Measurements from ENCODE around the gene DMRTC2.

Gene DMRTC2

DNA sequence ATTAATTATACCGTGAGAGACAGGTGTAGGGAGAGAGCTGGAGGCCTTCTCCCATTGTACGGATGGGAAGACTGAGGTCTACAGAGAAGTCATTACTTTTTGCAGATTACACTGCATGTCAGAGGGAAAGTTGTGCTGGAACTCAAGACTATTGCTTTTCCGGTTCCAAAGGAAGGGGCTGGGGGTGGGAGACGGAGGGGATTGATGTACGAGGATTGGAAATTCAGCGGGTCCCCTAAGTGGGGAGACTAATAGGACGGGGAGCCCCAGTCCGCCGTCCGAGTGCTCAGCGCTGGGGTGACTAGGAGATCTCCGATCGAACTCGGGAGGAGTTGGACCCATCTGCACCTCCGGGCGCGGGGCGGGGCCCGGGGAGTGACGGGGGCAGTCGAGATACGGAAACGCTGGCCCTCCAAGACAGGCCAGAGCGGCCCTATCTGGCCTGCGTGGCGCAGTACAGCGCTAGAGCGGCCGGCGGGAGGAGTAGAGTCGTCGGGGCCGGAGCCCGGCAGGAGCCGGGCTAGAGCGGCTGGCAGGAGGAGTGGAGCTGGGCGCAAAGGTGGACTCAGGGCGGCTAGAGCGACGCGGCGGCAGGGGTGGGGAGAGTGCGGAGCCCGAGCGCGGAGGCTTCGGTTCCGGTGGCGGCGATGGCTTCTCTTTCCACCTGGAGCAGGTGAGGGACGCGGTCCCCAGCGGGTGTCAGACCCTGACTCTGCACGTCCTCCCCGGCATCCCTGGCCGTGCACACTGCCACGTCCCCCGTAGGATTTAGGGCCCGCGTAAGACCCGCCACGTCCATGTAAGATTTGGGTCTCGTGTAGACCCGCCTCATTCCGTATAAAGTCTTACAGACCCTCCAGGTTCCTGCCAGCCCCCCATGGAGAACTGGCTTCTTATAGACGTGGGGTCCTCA, 39.2 kb downstream of the DMRTC2 start (continued):
- TF ChIP-seq ZNF621 (tag by site-specific recombination; IDR thresholded peaks at IDR 0.05): no peak
- TF ChIP-seq ZEB2 (tag by site-specific recombination; IDR thresholded peaks at IDR 0.05): peak; percentile 99
- peak; percentile 95 for TF ChIP-seq ZNF660 (tag by site-specific recombination; IDR thresholded peaks at IDR 0.05)
- TF ChIP-seq, protein P1, sequence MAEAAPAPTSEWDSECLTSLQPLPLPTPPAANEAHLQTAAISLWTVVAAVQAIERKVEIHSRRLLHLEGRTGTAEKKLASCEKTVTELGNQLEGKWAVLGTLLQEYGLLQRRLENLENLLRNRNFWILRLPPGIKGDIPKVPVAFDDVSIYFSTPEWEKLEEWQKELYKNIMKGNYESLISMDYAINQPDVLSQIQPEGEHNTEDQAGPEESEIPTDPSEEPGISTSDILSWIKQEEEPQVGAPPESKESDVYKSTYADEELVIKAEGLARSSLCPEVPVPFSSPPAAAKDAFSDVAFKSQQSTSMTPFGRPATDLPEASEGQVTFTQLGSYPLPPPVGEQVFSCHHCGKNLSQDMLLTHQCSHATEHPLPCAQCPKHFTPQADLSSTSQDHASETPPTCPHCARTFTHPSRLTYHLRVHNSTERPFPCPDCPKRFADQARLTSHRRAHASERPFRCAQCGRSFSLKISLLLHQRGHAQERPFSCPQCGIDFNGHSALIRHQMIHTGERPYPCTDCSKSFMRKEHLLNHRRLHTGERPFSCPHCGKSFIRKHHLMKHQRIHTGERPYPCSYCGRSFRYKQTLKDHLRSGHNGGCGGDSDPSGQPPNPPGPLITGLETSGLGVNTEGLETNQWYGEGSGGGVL (tag by site-specific recombination; IDR thresholded peaks at IDR 0.05): peak; percentile 68
- TF ChIP-seq ZNF777 (tag by site-specific recombination; IDR thresholded peaks at IDR 0.05; ENCODE audit: borderline replicate concordance): peak; percentile 88
- TF ChIP-seq TCF7L2 (IDR thresholded peaks at IDR 0.05; ENCODE audit: borderline replicate concordance, low read depth, low read length): no peak
- no peak for TF ChIP-seq ZNF701 (tag by site-specific recombination; IDR thresholded peaks at IDR 0.05)
- no peak for TF ChIP-seq ZNF510 (tag by site-specific recombination; IDR thresholded peaks at IDR 0.05; ENCODE audit: insufficient replicate concordance)
- TF ChIP-seq ZNF248 (tag by site-specific recombination; IDR thresholded peaks at IDR 0.05): no peak
- TF ChIP-seq, protein P2, sequence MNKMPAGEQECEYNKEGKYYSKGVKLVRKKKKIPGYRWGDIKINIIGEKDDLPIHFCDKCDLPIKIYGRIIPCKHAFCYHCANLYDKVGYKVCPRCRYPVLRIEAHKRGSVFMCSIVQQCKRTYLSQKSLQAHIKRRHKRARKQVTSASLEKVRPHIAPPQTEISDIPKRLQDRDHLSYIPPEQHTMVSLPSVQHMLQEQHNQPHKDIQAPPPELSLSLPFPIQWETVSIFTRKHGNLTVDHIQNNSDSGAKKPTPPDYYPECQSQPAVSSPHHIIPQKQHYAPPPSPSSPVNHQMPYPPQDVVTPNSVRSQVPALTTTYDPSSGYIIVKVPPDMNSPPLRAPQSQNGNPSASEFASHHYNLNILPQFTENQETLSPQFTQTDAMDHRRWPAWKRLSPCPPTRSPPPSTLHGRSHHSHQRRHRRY (tag by site-specific recombination; IDR thresholded peaks at IDR 0.05): no peak
- TF ChIP-seq ZNF529 (tag by site-specific recombination; IDR thresholded peaks at IDR 0.05; ENCODE audit: insufficient replicate concordance): no peak
- TF ChIP-seq, protein P3, sequence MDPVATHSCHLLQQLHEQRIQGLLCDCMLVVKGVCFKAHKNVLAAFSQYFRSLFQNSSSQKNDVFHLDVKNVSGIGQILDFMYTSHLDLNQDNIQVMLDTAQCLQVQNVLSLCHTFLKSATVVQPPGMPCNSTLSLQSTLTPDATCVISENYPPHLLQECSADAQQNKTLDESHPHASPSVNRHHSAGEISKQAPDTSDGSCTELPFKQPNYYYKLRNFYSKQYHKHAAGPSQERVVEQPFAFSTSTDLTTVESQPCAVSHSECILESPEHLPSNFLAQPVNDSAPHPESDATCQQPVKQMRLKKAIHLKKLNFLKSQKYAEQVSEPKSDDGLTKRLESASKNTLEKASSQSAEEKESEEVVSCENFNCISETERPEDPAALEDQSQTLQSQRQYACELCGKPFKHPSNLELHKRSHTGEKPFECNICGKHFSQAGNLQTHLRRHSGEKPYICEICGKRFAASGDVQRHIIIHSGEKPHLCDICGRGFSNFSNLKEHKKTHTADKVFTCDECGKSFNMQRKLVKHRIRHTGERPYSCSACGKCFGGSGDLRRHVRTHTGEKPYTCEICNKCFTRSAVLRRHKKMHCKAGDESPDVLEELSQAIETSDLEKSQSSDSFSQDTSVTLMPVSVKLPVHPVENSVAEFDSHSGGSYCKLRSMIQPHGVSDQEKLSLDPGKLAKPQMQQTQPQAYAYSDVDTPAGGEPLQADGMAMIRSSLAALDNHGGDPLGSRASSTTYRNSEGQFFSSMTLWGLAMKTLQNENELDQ (tag by site-specific recombination; IDR thresholded peaks at IDR 0.05; ENCODE audit: low read depth): peak; percentile 24; the same call in 1 of the 2 replicates
- TF ChIP-seq ZNF76 (tag by site-specific recombination; IDR thresholded peaks at IDR 0.05; ENCODE audit: borderline replicate concordance, low read depth): peak; percentile 86
- TF ChIP-seq, protein P4, sequence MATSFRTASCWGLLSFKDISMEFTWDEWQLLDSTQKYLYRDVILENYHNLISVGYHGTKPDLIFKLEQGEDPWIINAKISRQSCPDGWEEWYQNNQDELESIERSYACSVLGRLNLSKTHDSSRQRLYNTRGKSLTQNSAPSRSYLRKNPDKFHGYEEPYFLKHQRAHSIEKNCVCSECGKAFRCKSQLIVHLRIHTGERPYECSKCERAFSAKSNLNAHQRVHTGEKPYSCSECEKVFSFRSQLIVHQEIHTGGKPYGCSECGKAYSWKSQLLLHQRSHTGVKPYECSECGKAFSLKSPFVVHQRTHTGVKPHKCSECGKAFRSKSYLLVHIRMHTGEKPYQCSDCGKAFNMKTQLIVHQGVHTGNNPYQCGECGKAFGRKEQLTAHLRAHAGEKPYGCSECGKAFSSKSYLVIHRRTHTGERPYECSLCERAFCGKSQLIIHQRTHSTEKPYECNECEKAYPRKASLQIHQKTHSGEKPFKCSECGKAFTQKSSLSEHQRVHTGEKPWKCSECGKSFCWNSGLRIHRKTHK (tag by site-specific recombination; IDR thresholded peaks at IDR 0.05): no peak
- peak; percentile 93 for TF ChIP-seq KLF7 (tag by site-specific recombination; IDR thresholded peaks at IDR 0.05; ENCODE audit: borderline replicate concordance)
- TF ChIP-seq, protein P5, sequence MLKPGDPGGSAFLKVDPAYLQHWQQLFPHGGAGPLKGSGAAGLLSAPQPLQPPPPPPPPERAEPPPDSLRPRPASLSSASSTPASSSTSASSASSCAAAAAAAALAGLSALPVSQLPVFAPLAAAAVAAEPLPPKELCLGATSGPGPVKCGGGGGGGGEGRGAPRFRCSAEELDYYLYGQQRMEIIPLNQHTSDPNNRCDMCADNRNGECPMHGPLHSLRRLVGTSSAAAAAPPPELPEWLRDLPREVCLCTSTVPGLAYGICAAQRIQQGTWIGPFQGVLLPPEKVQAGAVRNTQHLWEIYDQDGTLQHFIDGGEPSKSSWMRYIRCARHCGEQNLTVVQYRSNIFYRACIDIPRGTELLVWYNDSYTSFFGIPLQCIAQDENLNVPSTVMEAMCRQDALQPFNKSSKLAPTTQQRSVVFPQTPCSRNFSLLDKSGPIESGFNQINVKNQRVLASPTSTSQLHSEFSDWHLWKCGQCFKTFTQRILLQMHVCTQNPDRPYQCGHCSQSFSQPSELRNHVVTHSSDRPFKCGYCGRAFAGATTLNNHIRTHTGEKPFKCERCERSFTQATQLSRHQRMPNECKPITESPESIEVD (tag by site-specific recombination; IDR thresholded peaks at IDR 0.05): no peak
- TF ChIP-seq ZFP3 (tag by site-specific recombination; IDR thresholded peaks at IDR 0.05; ENCODE audit: low read depth): peak; percentile 58; the same call in 1 of the 2 replicates
- peak; percentile 88 for TF ChIP-seq ZNF2 (tag by site-specific recombination; IDR thresholded peaks at IDR 0.05)
- TF ChIP-seq ZNF548 (tag by site-specific recombination; IDR thresholded peaks at IDR 0.05): no peak; the same call in 1 of the 2 replicates
- peak; percentile 91 for TF ChIP-seq ZNF629 (tag by site-specific recombination; IDR thresholded peaks at IDR 0.05)
- TF ChIP-seq ZNF146 (tag by site-specific recombination; IDR thresholded peaks at IDR 0.05): peak; percentile 1; the same call in 1 of the 2 replicates
- TF ChIP-seq, protein P6, sequence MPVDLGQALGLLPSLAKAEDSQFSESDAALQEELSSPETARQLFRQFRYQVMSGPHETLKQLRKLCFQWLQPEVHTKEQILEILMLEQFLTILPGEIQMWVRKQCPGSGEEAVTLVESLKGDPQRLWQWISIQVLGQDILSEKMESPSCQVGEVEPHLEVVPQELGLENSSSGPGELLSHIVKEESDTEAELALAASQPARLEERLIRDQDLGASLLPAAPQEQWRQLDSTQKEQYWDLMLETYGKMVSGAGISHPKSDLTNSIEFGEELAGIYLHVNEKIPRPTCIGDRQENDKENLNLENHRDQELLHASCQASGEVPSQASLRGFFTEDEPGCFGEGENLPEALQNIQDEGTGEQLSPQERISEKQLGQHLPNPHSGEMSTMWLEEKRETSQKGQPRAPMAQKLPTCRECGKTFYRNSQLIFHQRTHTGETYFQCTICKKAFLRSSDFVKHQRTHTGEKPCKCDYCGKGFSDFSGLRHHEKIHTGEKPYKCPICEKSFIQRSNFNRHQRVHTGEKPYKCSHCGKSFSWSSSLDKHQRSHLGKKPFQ (tag by site-specific recombination; IDR thresholded peaks at IDR 0.05): no peak; the same call in 1 of the 2 replicates
- TF ChIP-seq ZNF354C (tag by site-specific recombination; IDR thresholded peaks at IDR 0.05; ENCODE audit: borderline replicate concordance, low read depth): no peak
- no peak for TF ChIP-seq ZNF426 (tag by site-specific recombination; IDR thresholded peaks at IDR 0.05)
- TF ChIP-seq ZNF274 (IDR thresholded peaks at IDR 0.05; ENCODE audit: low read length): no peak
- no peak for TF ChIP-seq ZNF274 (tag by site-specific recombination; IDR thresholded peaks at IDR 0.05; ENCODE audit: borderline replicate concordance)
